ENCODE results near the gene SLC4A2.

DNA sequence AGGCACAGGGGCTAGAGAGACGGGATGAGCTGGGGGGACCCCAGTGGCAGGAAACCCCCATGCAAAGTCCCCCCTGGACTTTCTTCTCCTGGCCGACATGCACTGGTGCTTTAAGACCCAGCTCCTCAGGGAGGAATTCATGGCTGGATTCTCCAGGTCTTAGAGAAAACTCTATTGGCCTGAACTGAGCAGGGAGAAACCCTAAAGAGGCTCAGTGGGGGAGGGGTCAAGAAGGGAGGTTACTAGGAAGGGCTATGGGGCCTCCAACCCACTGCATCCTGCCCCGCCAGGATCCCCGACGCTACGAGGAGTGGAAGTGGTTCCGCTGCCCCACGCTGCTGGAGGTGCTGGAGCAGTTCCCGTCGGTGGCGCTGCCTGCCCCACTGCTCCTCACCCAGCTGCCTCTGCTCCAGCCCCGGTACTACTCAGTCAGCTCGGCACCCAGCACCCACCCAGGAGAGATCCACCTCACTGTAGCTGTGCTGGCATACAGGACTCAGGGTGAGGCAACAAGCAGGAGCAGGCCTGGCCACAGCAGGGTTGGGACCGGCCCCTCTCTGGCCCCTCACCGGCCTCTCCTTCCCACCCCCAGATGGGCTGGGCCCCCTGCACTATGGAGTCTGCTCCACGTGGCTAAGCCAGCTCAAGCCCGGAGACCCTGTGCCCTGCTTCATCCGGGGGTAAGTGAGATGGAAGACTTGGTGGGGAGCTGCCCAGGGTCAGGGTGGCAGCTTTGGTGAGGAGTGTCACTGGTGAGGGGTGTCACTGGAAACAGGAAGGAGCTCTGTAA is 48.9 kb upstream of the SLC4A2 start:
- TF ChIP-seq, protein P1, sequence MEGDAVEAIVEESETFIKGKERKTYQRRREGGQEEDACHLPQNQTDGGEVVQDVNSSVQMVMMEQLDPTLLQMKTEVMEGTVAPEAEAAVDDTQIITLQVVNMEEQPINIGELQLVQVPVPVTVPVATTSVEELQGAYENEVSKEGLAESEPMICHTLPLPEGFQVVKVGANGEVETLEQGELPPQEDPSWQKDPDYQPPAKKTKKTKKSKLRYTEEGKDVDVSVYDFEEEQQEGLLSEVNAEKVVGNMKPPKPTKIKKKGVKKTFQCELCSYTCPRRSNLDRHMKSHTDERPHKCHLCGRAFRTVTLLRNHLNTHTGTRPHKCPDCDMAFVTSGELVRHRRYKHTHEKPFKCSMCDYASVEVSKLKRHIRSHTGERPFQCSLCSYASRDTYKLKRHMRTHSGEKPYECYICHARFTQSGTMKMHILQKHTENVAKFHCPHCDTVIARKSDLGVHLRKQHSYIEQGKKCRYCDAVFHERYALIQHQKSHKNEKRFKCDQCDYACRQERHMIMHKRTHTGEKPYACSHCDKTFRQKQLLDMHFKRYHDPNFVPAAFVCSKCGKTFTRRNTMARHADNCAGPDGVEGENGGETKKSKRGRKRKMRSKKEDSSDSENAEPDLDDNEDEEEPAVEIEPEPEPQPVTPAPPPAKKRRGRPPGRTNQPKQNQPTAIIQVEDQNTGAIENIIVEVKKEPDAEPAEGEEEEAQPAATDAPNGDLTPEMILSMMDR (IDR thresholded peaks at IDR 0.05; ENCODE audit: insufficient read depth, low read length), result no peak
- TF ChIP-seq POLR2AphosphoS5 (IDR thresholded peaks at IDR 0.05; ENCODE audit: low read depth), result no peak
- TF ChIP-seq GABPA (IDR thresholded peaks at IDR 0.05; ENCODE audit: low read depth), result no peak
- TF ChIP-seq, protein P2, sequence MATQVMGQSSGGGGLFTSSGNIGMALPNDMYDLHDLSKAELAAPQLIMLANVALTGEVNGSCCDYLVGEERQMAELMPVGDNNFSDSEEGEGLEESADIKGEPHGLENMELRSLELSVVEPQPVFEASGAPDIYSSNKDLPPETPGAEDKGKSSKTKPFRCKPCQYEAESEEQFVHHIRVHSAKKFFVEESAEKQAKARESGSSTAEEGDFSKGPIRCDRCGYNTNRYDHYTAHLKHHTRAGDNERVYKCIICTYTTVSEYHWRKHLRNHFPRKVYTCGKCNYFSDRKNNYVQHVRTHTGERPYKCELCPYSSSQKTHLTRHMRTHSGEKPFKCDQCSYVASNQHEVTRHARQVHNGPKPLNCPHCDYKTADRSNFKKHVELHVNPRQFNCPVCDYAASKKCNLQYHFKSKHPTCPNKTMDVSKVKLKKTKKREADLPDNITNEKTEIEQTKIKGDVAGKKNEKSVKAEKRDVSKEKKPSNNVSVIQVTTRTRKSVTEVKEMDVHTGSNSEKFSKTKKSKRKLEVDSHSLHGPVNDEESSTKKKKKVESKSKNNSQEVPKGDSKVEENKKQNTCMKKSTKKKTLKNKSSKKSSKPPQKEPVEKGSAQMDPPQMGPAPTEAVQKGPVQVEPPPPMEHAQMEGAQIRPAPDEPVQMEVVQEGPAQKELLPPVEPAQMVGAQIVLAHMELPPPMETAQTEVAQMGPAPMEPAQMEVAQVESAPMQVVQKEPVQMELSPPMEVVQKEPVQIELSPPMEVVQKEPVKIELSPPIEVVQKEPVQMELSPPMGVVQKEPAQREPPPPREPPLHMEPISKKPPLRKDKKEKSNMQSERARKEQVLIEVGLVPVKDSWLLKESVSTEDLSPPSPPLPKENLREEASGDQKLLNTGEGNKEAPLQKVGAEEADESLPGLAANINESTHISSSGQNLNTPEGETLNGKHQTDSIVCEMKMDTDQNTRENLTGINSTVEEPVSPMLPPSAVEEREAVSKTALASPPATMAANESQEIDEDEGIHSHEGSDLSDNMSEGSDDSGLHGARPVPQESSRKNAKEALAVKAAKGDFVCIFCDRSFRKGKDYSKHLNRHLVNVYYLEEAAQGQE (IDR thresholded peaks at IDR 0.05; ENCODE audit: insufficient replicate concordance, low read depth), result no peak
- TF ChIP-seq SPI1 (IDR thresholded peaks at IDR 0.05; ENCODE audit: borderline replicate concordance, low read depth), result no peak
